A673 (cell line): ENCODE results near the gene TTYH1.

Experiments
- EZH2 ChIP-seq: fragments of 200-600 bp; sonication (generic); IDR thresholded peaks from 2 replicates; pipeline ENCODE4 v1.6.1; 2017; ENCODE audit warnings: borderline replicate concordance, low read depth, mild to moderate bottlenecking, mixed read lengths, antibody characterized with exemption, low read length; ENCODE audit not compliant: poor library complexity, severe bottlenecking
- TF ChIP-seq, protein P1 (sequence below): fragments of 300-800, 200-600 bp; sonication (generic); conservative IDR thresholded peaks from 2 replicates; pipeline ENCODE4 v1.5.1; 2017; ENCODE audit warnings: low read depth, mild to moderate bottlenecking, antibody characterized with exemption, low read length, moderate library complexity, mixed read lengths

GRCh38 chr19:54387991-54388801 is 27.1 kb upstream of the TTYH1 start:
- TF ChIP-seq, protein P1, sequence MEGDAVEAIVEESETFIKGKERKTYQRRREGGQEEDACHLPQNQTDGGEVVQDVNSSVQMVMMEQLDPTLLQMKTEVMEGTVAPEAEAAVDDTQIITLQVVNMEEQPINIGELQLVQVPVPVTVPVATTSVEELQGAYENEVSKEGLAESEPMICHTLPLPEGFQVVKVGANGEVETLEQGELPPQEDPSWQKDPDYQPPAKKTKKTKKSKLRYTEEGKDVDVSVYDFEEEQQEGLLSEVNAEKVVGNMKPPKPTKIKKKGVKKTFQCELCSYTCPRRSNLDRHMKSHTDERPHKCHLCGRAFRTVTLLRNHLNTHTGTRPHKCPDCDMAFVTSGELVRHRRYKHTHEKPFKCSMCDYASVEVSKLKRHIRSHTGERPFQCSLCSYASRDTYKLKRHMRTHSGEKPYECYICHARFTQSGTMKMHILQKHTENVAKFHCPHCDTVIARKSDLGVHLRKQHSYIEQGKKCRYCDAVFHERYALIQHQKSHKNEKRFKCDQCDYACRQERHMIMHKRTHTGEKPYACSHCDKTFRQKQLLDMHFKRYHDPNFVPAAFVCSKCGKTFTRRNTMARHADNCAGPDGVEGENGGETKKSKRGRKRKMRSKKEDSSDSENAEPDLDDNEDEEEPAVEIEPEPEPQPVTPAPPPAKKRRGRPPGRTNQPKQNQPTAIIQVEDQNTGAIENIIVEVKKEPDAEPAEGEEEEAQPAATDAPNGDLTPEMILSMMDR = no peak
- TF ChIP-seq EZH2 = no peak
